ENCODE results near the gene ARHGEF3.
"Not testable (repeated sequence)": the region's sequence is repeated elsewhere in the genome, so short reads cannot be mapped to it uniquely, and the experiment has no call there.

ARHGEF3 gene

DNA sequence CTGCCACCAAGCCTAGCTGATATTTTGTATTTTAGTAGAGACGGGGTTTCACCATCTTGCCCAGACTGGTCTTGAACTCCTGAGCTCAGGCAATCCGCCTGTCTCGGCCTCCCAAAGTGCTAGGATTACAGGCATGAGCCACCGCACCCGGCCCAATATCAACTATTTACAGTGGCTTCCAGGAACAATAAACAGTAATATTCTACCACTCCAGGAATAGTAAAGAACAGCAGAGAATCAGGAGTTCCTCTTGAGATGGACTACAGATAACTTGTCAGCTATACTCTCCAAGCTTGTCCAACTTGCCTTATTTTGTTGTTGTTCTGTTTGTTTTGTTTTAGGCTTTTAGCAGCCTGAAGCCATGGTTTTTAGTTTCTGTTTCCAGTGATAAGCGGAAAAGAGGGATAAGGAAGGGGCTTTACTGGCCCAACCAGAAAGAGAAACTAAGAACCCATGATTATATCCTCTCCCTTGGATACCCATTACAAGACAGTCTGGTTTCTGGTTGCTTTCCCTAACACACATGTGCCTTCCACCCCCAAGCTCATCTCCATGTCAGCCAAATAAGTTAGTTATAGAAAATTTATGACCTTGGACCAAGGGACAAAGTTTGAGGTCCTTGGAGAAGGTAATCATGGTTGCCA lies 36.7 kb downstream of the ARHGEF3 start:
- no peak for DNase-seq

GRCh38 chr3:56764184-56764583 lies 37.6 kb downstream of the ARHGEF3 start:
- DNase-seq: no peak

DNA sequence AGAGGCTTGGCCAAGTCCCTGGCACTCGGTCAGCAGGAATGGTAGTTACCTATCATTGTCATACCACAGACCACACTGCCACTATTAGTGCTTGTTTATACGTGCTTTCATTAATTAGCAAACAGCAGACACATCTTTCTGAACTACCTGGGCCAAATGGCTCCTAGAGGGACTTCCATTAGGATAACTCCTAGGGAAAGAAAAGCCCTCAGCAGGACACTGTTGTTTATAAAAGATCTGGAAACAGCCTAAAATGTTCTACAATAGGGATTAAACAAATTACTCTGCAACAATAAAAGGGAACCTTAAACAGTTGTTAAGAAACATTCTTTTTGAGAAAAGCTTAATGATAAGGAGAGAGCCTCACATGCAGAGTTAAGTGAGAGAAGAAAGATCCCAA lies 38.5 kb downstream of the ARHGEF3 start:
- no peak for DNase-seq

GRCh38 chr3:56762718-56763117 lies 39.0 kb downstream of the ARHGEF3 start:
- DNase-seq: no peak

- no peak for DNase-seq
Measured at GRCh38 chr3:56761887-56762651, 39.7 kb downstream of the ARHGEF3 start.

GRCh38 chr3:56761023-56761422 lies 40.7 kb downstream of the ARHGEF3 start:
- no peak for DNase-seq

DNA sequence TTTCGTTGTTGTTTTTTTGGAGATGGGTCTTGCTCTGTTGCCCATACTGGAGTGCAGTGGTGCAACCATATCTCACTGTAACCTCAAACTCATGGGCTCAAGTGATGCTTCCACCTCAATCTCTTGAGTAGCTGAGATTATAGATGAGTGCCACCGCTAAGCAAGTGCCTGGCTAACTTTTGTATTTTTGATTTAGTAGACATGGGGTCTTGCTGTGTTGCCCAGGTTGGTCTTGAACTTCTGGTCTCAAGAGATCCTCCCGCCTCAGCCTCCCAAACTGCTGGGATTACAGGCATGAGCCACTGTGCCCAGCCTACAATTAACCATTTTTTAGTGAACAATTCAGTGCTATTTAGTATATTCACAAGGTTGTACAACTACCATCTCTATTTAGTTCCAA lies 42.2 kb downstream of the ARHGEF3 start:
- DNase-seq: no peak

DNA sequence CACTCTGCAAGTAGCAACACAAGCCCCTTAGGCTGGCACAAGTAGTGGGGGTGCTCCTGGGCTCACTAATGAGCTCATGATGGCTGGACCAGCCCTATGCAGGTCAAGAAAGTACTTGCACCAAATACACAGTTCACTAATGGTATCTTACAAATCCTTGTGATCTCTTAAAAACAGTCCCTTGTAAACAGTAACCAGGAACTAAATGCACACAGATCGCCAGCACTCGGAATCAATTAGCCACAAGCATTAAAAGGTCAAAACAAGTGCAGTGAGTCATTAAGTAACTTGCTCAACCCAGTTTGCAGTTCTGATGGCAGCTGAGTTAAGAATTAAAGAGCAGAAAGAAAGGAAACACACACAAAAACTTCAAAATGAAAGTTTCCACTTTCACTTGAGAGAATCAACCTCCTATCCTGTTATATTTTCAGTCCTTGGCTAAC lies 43.2 kb downstream of the ARHGEF3 start:
- DNase-seq: no peak

GRCh38 chr3:56758042-56758441 lies 43.7 kb downstream of the ARHGEF3 start:
- not testable (repeated sequence) for DNase-seq

GRCh38 chr3:56754741-56755417 lies 46.9 kb downstream of the ARHGEF3 start:
- peak in 5 of 6 experiments; percentile 4 to 70 (median 30) for DNase-seq

DNA sequence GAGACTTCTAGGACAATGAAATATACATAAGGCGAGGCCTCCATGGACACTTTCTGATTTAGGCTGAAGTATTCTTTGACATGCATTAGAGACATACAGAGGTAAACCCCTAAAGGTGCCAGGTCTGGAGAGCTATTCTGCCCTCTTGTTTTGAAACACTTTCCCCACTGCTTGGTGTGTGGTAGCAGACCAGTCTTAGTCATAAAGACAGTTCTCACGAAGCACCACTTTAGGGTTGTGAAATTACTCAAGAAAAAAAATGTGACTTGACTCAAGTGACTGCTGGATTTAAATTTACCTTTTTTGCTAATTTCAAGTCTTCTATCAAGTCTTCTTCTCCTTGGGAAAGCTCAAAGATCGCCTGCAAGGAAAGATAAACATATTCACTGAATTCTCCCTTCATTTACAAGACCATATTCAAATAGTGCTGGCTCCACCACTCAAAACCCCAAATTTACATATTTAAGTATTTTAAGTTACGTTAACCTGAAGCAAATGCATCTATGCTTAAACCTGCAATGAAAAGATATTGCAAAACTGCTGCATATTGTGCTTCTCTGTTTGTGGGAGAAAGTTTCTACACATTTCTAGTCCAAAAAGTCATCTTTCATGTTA lies 48.4 kb downstream of the ARHGEF3 start:
- DNase-seq: no peak

- DNase-seq: no peak
Measured at GRCh38 chr3:56751056-56751707, 50.6 kb downstream of the ARHGEF3 start.

- no peak for DNase-seq
Measured at GRCh38 chr3:56748663-56749231, 53.0 kb downstream of the ARHGEF3 start.

- DNase-seq: no peak
Measured at GRCh38 chr3:56747150-56747549, 54.6 kb downstream of the ARHGEF3 start.

DNA sequence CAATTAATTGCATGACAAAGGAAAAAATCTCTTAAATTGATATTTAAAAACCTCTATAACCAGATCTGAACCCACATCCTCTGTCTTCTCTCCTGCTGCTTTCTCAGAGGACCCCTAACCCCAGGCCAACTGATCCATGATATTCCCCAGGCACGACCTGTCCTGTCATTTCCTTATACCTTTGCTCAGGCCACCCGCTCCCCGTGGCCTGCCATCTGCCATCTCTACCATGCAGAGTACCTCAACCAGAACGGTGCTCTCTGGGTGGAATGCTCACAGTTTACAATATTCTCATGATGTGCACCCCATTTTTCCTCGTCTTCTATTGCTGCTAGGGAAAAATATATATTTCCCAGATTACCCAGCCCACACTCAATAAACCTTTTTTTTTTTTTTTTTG lies 57.7 kb downstream of the ARHGEF3 start:
- DNase-seq: no peak

GRCh38 chr3:56742887-56743286 lies 58.9 kb downstream of the ARHGEF3 start:
- no peak for DNase-seq

GRCh38 chr3:56739036-56739435 lies 62.7 kb downstream of the ARHGEF3 start:
- DNase-seq: no peak

DNA sequence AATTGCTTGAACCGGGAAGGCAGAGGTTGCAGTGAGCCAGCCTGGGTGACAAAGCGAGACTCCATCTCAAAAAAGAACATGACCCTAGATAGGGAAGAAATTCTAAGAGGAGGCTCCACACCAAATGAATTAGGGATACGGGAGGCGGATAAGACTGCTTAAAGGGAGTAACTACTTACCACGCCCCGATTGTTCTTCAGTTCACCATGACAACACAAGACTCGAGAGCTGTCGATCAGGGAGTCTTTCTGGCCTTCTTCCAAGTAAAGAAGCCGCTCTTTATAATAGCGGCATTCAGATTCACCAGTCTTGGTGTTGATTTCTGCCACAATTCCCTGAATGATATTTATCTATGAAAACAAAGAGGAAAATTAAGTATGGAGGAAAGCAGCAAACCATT lies 64.7 kb downstream of the ARHGEF3 start:
- no peak for DNase-seq

DNA sequence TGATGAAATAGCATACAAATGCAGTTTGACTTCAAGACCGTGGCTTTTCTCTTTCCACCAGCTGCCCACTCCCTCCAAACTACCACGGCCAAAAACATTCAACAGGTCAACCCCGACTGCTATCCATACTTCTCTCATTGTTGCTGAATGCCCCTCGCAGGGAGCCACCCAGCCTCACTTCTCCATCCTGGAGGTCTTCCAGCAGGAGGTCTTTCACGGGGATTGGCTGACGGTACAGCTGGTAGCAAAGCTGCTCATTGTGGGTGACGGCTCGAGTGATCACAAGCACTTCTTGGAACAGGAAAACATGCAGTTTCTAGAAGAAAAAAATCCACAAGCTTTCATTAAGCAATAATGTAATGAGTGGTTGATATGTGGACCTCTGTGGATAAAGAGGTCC lies 69.6 kb downstream of the ARHGEF3 start:
- no peak for DNase-seq

- DNase-seq: peak in 3 of 6 experiments; percentile 8 to 42 (median 32)
Measured at GRCh38 chr3:56725175-56725574, 76.6 kb downstream of the ARHGEF3 start.

GRCh38 chr3:56724676-56725075 lies 77.1 kb downstream of the ARHGEF3 start:
- no peak for DNase-seq

DNA sequence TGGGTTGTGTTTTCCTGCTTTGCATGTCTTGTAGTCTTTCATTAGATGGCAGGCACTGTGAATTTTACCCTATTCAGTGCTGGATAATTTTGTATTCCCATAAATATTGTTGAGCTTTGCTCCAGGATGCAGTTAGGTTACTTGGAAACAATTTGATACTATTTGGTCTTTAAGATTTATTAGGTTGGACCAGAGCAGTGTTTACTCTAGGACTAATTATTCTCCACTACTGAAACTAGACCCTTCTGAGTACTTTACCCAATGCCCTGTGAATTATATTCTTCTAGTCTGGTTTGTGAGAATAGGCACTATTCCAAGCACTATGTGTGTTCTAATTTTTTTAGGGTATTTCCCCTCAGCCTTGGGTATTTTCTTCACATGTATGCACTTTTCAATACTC lies 80.9 kb downstream of the ARHGEF3 start:
- DNase-seq: no peak

DNA sequence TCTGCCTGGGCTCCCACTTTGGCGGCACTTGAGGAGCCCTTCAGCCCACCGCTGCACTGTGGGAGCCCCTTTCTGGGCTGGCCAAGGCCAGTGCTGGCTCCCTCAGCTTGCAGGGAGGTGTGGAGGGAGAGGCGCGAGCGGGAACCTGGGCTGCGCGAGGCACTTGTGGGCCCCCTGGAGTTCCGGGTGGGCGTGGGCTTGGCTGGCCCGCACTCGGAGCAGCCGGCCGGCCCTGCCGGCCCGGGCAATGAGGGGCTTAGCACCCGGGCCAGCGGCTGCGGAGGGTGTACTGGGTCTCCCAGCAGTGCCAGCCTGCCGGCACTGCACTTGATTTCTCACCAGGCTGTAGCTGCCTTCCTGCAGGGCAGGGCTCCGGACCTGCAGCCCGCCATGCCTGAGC lies 82.9 kb downstream of the ARHGEF3 start:
- not testable (repeated sequence) for DNase-seq
